Heart left ventricle (tissue), 16 donors: ENCODE measurements around the gene IWS1. TPM values are rescaled to one million over a fixed set of nuclear protein-coding genes. Genes with fewer than 3 reads are reported as not detected.

Experiments
- ATAC-seq, 4 donors: fragments of 200-7000 bp; cut with Tn5 transposase; one replicate each; pipeline ENCODE4 v1.9.1; 2020 to 2022; ENCODE audit warnings: moderate library complexity in 4 of 4, mild to moderate bottlenecking in 3 of 4, moderate number of reproducible peaks in 1 of 4
- DNase-seq, 5 donors: peaks; one replicate each; pipeline ENCODE4 v3.0.0-alpha.2; 2020
- H3K27ac ChIP-seq, 12 donors: fragments of 200-600 bp; sonication (generic) in 4 of 12; one replicate each; pipeline versions ENCODE4 v1.5.0 to v1.8.0; 2016 to 2022; ENCODE audit warnings: mild to moderate bottlenecking in 2 of 12
- H3K27me3 ChIP-seq, 9 donors: fragments of 200-600 bp; sonication (generic) in 2 of 9; one replicate each; pipeline versions ENCODE4 v1.5.1 to v1.8.0; 2016 to 2022; ENCODE audit warnings: mild to moderate bottlenecking in 3 of 9
- H3K36me3 ChIP-seq, 9 donors: fragments of 200-600 bp; sonication (generic) in 2 of 9; one replicate each; pipeline versions ENCODE4 v1.5.0 to v1.8.0; 2018 to 2022; ENCODE audit warnings: mild to moderate bottlenecking in 2 of 9
- H3K4me1 ChIP-seq, 12 donors: fragments of 200-600 bp; sonication (generic) in 4 of 12; one replicate each; pipeline versions ENCODE4 v1.5.0 to v1.8.0; 2016 to 2022; ENCODE audit warnings: mild to moderate bottlenecking in 3 of 12
- H3K4me3 ChIP-seq, 12 donors: fragments of 200-600 bp; sonication (generic) in 4 of 12; one replicate each; pipeline versions ENCODE4 v1.5.0 to v1.8.0; 2017 to 2022; ENCODE audit warnings: mild to moderate bottlenecking in 9 of 12, moderate library complexity in 4 of 12
- H3K9me3 ChIP-seq, 12 donors: fragments of 200-600 bp; sonication (generic) in 4 of 12; one replicate each; pipeline versions ENCODE4 v1.5.0 to v1.8.0; 2016 to 2022; ENCODE audit warnings: mild to moderate bottlenecking in 1 of 12
- CTCF ChIP-seq, 12 donors: fragments of 200-600 bp; sonication (generic) in 4 of 12; IDR thresholded peaks; one replicate each; pipeline versions ENCODE4 v1.5.0 to v1.8.0; 2018 to 2022; ENCODE audit warnings: antibody characterized with exemption in 12 of 12, mild to moderate bottlenecking in 5 of 12
- POLR2A ChIP-seq, 2 donors: fragments of 450-650 bp; IDR thresholded peaks; one replicate each; pipeline ENCODE4 v1.6.1; 2017; ENCODE audit warnings: antibody characterized with exemption in 2 of 2, mild to moderate bottlenecking in 2 of 2, moderate library complexity in 2 of 2
- WGBS, 4 donors: extraction: QIAGEN DNeasy Blood & Tissue Kit in 2 of 4; methylation state at CpG; one replicate each; pipeline versions ENCODE4 v1.1.5 to v1.1.7; 2013 to 2018; 5-methylcytosine and 5-hydroxymethylcytosine counted together
- intact Hi-C, 10 donors: fragments of 100-400 bp; cut with DNase I; formaldehyde crosslinking; loops; one replicate each; pipeline versions ENCODE4 v1.11.1 to v1.14.2; 2022
- polyA plus RNA-seq, 2 donors: library from polyadenylated mRNA; stranded (reverse); fragments of 200-250 nt; gene quantifications; one replicate each; pipeline ENCODE4 v1.2.3, GENCODE V29; 2013
- total RNA-seq, 9 donors: library from RNA; depleted of rRNA in 2 of 9; stranded (reverse); fragments of >200 nt in 2 of 9; fragmentation: NEBNext Ultra II Directional in 3 of 9; extraction: Animal tissue kit (Norgen Biotek cat#: 25700) in 3 of 9; gene quantifications; one replicate each; pipeline versions ENCODE4 v1.1.0 to v1.2.4, GENCODE V29; 2016 to 2023
- donor health status: ischemic (EF 13 %, LVEDD 7.1; RV severe dilation, severe dysfunction).
- donor health status: healthy with polysubstance abuse.
- donor health status: DM: no; HTN: yes; CAD: no.
- donor health status: DM: no; HTN: no; CAD: no.
- donor health status: ischemic (EF 25% LVEDD 6.9; RV normal size, moderate dysfunction).
- donor health status: ischemic (EF 25% LVEDD 5.7; RV mildly dilated, moderate dysfunction).
- donor health status: healthy.
- donor health status: DM: yes; HTN: yes; CAD: no.
- donor health status: ischemic (EF 35%, LVEDD 5.7; RV mildly dilated, moderate dysfunction).
- donor health status: nonischemic (EF 11% LVEDD 7.7; RV severe dilation, severe dysfunction).
- donor health status: DM: yes; HTN: yes; CAD: no.
- donor health status: PGD.
- donor health status: ischemic (EF 29% LVEDD 5.4; RV normal size, mild dysfunction).
- donor health status: nonischemic (EF 23%, LVEDD 6.1; RV moderate dilation, normal function).

IWS1 gene
- total and polyA plus RNA-seq, 11 donors, result 37.6 to 62.2 (median 46.5) TPM

- Histone ChIP-seq H3K36me3 (no peaks in the 10 kb centered on the region), H3K27ac (no peak overlapping the region), H3K4me3 (no peak overlapping the region), H3K4me1 (peaks cover 3 to 38% (median 22%) of the 10 kb centered on the region in 12 donors), H3K9me3 (peaks cover 0 to 5% (median 0%) of the 10 kb centered on the region in 12 donors), H3K27me3 (no peaks in the 10 kb centered on the region)
- TF ChIP-seq POLR2A (IDR thresholded peaks at IDR 0.05) (no peak), CTCF (IDR thresholded peaks at IDR 0.05) (no peak)
- 69 to 88% (median 83%) methylated on average over 2 to 10 of the region's 10 CpGs for WGBS, 4 donors
- DNase-seq, result peak in 1 of 5 donors; percentile 8
- no peak for ATAC-seq
- intact Hi-C loops, result no loop called here
Observed at GRCh38 chr2:127566576-127566975, 40.3 kb upstream of the IWS1 start.

GRCh38 chr2:127566139-127566417 lies 39.8 kb upstream of the IWS1 start:
- Histone ChIP-seq H3K4me3 (no peak overlapping the region), H3K36me3 (no peaks in the 10 kb centered on the region)
- 94 to 98% (median 96%) methylated on average over 4 to 5 of the region's 5 CpGs for WGBS, 4 donors

GRCh38 chr2:127565261-127566138 lies 39.2 kb upstream of the IWS1 start:
- DNase-seq, result no peak
- 94 to 96% (median 96%) methylated on average over 9 to 12 of the region's 12 CpGs for WGBS, 4 donors
- Histone ChIP-seq H3K4me1 (peaks cover 3 to 33% (median 22%) of the 10 kb centered on the region in 12 donors), H3K9me3 (peaks cover 0 to 5% (median 0%) of the 10 kb centered on the region in 12 donors), H3K27me3 (no peaks in the 10 kb centered on the region), H3K36me3 (no peaks in the 10 kb centered on the region), H3K27ac (no peak overlapping the region), H3K4me3 (no peak overlapping the region)
- no peak for ATAC-seq
- no peak for TF ChIP-seq CTCF (IDR thresholded peaks at IDR 0.05)
- no peak for TF ChIP-seq POLR2A (IDR thresholded peaks at IDR 0.05)
- intact Hi-C loops, result no loop called here

More at GRCh38 chr2:127566139-127566417, 39.8 kb upstream of the IWS1 start:
- TF ChIP-seq CTCF (IDR thresholded peaks at IDR 0.05) (no peak), POLR2A (IDR thresholded peaks at IDR 0.05) (no peak)
- Histone ChIP-seq H3K4me1 (peaks cover 3 to 38% (median 22%) of the 10 kb centered on the region in 12 donors), H3K27me3 (no peaks in the 10 kb centered on the region), H3K27ac (no peak overlapping the region), H3K9me3 (peaks cover 0 to 5% (median 0%) of the 10 kb centered on the region in 12 donors)
- ATAC-seq, result no peak
- no peak for DNase-seq
- intact Hi-C loops, result no loop called here

GRCh38 chr2:127564429-127565260 lies 38.4 kb upstream of the IWS1 start:
- no peak for DNase-seq
- intact Hi-C loops, result no loop called here
- H3K4me1 ChIP-seq, result peaks cover 0 to 24% (median 14%) of the 10 kb centered on the region in 12 donors
- 84 to 91% (median 90%) methylated on average over 10 to 11 of the region's 11 CpGs for WGBS, 4 donors
- no peak overlapping the region for H3K27ac ChIP-seq
- no peaks in the 10 kb centered on the region for H3K27me3 ChIP-seq
- ATAC-seq, result no peak
- peaks cover 0 to 5% (median 0%) of the 10 kb centered on the region in 12 donors for H3K9me3 ChIP-seq
- H3K36me3 ChIP-seq, result no peaks in the 10 kb centered on the region
- no peak overlapping the region for H3K4me3 ChIP-seq
- no peak for TF ChIP-seq CTCF (IDR thresholded peaks at IDR 0.05)
- no peak for TF ChIP-seq POLR2A (IDR thresholded peaks at IDR 0.05)
